ENCODE results near the gene ADARB2.
"Not testable (repeated sequence)": the region's sequence is repeated elsewhere in the genome, so short reads cannot be mapped to it uniquely, and the experiment has no call there.

Gene ADARB2

DNA sequence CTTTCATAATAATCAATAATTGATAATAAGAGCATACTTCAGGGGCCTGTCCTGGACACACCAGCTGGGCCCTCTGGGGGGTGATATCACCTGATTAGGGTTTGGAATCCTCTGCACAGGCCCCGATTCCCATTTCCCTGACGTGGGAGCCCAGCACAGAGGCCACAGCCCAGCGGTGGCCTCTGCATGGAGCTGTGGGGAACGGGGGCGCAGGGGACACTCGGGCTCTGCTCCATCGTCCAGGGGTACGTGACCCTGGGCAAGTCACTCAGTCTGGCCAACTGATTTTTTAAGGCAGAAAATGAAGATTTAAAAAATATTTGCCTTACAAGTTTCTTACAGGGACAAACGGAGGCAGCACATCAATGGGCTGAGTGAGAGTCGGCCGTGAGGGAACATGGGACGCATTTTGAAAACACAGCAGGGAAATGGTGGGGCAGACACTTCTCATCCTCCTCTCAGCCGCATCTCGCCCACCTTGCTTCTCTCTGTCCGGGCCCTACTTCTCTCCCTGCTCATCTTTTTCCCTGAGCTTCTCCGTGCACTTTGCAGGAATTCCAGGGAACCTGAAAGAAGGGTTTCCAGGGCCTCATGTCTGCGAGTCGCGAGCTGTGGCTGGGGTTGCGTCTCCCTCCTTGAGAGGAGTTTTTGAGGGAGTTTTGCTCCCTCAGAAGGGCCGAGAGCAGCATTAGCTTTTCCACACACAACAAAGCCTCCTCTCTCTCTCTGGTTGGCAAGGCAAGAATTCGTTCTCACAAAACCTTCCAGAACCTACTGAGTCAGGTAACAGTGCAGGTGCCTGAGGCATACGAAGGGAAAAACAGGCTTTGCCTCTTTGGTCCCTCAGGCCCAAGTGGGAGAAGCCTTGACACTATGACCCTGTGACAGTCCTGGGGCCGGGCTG lies 369.1 kb downstream of the ADARB2 start:
- DNase-seq = no peak
- intact Hi-C loops (cut with DNase I) = no loop called here

DNA sequence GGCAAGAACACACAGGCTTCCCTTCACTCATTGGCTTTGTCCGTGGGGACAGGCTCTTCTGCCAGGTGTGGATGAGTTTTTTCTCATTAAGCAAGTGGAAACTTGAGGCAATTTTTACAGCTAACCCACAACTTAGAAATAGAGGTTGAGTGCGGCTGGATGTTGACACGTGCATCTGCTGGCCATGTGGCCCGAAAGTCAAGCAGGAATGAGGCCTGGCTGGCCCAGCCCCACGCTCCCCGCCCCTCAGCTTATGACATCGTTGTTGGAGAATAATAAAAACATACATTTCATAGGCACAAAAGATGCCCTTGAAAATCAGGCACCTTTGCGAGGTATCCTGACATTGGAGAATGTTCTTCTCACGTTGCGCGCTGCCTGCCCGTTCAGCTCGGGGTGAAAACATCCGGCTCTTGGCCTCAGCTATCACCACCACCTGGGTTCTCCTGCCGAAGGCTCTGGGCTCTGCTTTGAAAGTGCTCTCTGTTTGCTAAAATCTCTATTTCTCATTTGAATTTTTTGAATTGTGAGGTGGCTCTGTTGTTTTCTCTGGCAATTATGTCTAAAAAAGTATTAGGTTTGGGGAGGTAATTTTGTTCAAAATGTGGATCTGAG lies 370.4 kb downstream of the ADARB2 start:
- intact Hi-C loops (cut with DNase I) = no loop called here
- peak in 2 of 10 donors; percentile 51 to 56 for DNase-seq

DNA sequence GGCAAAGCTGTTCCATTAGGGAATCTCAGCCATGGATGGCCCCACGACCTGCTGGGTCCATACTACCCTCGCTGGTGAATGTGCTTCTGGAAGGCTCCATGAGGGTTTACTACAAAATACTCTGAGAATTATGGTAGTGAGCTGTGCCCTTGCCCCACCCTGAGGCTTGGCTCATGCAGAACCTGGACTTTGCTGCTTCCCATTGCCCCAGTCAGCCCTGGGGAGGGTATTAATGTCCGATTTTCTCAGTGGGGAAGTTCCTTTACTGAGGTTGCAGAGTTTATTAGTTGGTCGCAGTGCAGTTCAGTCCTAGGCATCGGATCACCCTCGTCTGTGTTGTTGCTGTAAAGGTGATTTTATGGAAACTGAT lies 371.0 kb downstream of the ADARB2 start:
- intact Hi-C loops (cut with DNase I) = no loop called here
- DNase-seq = peak in 1 of 10 donors; percentile 55

DNA sequence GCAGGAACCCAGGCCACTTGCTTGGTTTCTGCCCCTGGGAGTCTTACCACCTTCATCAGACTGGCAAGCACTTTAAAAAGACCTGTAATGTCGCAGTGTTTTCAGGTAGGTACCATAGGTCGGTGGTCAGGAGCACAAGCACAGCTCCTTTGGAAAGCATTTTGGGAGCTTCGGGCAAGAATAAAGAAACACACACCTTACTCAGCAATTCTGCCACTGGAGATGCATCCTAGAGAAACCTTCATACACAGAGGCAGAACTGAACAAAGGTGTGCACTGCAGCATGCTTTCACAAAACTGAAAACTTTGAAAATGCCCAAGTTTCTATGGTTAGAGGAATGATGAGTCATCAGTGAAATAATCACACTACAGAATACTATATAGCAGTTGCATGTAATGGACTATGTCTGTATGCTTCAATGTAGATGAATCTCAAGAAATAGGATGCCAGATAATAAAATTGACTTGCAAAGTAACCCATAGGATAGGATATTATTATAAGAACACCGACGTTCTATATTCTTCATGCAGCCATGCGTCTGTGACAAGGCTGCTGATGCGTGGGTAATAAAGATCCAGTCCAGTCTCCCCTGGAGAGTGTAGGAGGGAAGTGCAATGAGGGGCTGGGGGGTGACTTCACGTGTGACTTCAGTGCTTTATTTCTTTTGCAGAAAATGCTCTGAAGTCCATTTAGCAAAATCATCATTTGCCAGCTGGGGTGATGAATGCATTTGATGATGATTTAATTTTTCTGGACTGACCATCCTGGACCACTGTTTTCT lies 371.6 kb downstream of the ADARB2 start:
- intact Hi-C loops (cut with DNase I) = no loop called here
- no peak for DNase-seq

DNA sequence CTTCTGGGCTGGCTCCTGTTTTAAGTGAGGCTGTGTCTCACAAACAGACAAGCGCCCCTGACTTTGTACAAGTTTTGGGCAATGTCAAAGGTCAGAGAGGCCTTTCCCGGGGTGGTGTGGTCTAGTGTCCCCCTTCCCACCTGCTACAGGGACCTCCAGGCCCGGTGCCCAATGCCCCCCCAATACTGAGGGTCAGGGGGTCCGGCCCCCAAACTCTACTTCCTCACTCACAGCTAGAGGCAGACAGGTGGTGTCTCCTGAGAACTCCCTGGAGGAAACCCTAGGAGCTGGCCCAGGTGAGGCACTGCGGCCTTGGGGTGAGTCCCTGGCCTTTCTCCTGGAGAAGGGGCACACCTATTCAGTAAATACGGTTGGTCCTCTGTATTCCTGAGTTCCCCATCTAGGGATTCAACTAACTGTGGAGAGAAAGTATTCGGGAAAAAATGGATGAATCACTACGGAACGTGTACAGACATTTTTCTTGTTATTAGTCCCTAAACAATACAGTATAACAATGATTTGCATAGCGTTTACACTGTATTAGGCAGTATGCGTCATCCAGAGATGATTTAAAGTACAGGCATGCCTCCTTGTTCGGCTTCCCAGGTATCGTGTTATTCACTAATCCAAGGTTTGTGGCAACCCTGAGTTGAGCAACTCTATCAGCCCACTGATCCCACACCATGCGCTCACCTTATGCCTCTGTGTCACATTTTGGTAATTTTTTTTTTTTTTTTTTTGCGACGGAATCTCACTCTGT lies 373.0 kb downstream of the ADARB2 start:
- intact Hi-C loops (cut with DNase I) = no loop called here
- DNase-seq = peak in 2 of 10 donors; percentile 48 to 63

DNA sequence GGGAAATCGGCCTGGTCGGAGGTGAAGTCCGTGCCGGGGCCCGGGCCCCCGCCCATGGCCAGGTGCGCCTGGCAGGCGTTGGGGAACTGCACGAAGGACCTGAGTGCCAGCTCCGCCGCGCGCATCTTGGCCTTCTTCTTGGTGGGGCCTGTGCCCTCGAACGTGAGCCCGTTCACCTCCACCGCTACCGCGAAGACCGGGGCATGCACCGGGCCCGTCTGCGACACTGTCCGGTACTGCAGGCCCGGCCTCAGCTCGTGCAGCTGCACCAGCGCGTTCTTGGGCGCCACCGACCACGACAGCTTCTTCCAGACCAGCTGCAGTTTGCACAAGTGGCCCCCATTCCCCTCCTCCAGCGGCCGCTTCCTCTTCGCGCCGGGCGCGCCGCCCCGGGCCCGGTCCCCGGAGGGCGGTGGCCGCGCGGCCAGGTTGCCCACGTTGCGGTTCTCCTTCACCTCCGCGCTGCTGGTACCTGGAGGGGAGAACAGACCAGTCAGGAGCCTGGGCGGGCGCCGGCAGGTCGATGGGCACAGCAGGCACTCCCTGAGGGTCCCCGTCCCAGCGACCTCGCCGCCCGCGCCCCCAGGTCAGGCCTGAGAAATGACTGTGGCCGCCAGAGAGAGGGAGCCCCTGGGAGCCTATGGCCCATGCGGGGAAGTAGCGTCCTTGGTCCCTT lies 373.7 kb downstream of the ADARB2 start:
- DNase-seq = peak in 2 of 10 donors; percentile 77 to 83
- intact Hi-C loops (cut with DNase I) = no loop called here

DNA sequence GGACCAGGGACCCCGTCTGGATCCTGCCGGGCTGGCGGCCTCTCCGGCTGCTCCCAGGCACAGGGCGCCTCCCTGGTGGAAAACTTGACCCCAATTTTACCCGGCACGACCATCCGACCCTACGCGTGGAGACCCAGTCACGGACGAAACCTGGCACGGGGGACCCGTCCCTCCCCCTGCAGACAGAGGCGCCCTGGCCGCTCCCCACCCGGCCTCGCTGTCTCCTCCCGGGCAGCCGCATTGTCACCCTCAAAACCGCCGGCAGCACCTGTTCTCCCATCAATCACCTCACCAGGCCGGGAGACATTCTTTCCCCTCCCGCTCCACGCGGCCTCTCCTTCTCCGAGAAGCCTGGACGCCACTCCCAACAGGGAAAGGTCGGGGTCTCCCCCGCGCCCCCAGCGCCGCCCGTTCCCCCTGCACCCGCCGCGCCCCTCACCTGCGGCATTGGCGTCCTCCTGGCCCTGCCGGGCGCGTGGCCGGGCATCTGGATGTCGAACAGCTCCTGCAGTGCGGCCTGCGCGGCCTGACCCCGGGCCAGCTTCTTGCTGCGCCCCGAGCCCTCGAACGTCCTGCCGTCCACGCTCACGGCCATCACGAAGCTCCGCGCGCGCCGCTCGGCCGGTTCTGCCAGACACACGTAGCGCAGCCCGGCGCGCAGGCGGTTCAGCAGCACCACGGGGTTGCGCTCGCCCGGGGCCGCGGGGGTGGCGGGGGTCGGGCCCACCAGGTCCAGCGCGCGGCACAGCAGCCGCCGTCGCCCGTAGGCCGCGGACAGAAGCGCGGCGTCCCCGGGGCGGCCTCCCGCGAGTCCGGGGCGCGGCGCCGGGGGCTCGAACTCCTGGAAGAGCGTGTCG lies 374.5 kb downstream of the ADARB2 start:
- peak in 2 of 10 donors; percentile 48 to 79 for DNase-seq
- intact Hi-C loops (cut with DNase I) = no loop called here

DNA sequence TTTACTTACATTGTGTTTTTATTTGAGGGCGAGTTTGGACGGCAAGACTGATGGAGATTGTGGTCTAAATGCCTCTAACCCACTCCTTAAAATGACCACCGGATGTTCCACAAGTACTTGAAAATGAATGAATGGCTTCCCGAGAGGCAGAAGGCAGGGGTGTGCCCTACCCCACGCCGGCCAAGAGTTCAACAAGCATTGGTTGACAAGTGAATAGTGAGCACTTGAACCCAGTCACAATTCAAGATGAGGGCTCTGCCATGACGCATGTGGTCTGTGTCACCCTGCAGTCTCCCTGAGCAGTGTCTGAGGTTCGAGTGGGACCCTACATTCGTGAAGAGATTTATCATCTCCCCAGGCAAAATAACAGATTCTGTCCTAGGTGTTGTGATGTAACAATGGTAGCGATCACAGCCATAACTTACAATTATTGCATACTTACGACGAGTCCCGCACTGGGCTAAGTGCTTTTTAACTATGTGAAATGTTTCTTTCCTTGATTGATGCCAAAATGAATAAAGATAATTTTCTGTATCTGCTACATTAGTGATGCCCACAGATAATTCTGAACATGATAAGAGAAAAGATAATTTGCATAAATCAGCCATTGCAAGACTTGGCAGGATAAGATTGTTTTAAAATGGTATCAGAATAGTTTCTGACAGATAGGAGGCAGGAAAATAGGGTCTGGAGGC lies 375.8 kb downstream of the ADARB2 start:
- intact Hi-C loops (cut with DNase I) = no loop called here
- peak in 1 of 10 donors; percentile 31 for DNase-seq

DNA sequence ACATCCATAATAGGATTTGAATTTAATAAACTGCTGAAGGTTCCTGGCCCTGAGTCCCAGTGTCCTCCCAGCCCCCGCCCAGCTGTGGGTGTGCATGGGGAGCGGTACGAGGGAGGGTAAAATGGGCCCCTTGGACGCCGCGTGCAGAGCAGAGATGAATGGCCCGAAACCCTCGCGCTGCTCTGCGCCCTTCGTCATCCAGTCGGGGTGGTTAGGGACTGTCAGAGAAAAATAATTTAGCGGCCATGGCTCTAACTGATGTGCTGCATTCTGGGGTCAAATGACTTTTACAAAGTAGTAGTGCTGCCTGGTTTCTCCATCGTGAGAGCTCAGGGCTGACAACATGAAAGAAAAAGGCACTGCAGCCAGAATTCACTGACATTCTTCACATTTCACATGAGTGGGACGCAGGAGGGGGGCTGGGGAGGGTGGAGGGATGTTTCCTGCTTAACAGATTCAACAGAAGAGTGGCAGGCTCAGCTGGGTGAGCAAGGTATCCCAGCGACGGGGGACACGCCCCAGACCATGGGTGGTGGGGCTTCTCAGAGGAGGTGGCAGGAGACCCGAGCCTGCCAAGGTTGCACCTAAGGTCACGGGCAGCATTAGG lies 376.7 kb downstream of the ADARB2 start:
- DNase-seq = peak in 2 of 10 donors; percentile 65 to 78
- intact Hi-C loops (cut with DNase I) = no loop called here

DNA sequence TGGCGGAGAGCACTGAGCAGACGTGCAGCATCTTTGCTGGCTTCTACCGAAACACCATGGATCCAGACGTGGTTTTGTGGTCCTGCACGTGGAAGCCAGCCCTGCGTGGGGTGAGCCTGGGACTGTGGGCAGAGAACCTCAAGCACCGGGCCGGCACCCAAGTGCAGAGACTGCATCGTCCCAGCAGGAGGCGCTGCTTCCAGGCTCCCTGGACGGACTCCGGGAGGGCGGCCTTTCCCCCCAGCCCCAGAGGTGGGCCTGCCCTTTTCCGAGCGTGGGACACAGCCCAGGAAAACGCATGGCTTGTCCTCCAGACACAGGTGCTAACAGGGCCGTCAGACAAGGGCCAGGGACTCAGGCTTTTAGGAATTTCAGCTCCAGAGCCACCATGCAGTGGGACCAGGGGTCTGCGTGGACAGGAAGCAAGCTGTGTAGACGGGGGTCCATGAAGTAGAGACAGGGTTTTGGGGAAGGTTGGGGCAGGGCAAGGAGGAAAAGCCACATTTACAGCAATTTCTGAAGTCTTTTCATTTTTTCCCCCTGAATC lies 377.2 kb downstream of the ADARB2 start:
- DNase-seq = peak in 2 of 10 donors; percentile 77 to 84
- intact Hi-C loops (cut with DNase I) = no loop called here

DNA sequence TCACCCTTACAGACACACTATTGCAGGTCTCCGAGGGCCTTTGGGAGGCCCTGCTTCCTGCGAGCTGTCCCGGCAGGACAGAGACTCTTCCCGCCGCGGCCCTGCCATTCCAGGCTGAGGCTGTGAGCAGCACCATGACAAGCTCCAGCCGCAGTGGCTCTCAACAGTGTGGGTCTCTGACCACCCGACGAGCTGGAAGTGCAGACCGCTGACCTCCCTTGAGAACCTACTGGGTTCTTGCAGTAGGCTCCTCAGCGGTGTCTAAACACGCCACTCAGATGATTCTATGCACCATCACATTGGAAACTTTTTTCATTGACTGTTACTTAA lies 377.7 kb downstream of the ADARB2 start:
- intact Hi-C loops (cut with DNase I) = no loop called here
- DNase-seq = peak in 2 of 10 donors; percentile 69 to 80

DNA sequence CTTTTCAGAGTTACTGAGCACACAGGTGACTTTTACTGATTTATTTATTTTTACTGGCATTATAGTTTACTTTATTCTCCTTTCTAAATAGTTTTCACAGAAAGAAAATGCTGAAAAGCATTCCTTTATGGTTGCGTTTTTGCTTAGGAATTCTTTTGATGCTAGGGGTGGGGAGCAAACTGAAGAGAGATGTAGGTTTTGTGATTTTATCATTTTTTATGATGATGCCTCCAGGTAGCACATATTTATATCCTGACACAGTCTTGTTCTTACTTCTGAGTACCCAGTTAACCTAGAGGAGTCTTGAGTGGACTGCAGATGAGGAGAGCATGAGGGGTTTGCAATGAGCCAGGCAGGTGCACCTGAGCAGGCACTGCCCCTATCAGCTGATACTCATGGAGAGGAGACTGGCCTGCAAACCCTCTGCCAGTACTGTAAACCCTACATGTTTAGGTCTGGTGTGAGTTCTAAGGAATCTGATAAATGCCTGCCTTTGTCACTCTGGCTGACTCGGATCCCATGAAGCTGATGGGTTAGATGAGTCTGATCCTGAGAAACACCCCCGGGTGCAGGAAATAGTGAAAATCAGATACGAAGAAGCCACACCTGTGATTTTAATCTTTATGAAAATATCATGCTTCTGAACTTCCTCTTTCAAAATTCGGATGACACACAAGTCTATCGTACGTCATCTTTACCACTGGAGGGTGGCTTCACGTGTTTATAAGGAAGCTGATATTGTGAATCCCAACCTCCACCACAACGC lies 378.3 kb downstream of the ADARB2 start:
- DNase-seq = no peak
- intact Hi-C loops (cut with DNase I) = no loop called here

DNA sequence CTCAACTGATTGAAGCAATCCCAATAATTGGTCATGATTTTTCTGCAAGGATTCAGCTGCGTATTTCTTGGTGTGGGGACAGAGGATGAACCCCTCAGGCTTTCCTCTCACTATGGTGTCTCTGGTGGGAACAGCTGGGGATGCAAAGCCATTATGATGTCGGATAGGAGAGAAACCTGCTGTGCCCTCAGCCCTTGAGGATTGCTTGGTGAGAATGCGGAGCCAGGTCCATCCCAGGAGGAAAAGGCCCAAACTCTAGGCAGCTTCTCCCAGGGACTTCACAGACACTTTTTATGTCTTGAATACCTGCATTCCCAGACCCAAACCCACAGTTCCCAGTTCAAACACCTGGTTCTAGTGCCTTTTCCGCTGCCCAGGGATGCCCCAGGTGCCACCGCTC lies 379.2 kb downstream of the ADARB2 start:
- no peak for DNase-seq
- intact Hi-C loops (cut with DNase I) = no loop called here

DNA sequence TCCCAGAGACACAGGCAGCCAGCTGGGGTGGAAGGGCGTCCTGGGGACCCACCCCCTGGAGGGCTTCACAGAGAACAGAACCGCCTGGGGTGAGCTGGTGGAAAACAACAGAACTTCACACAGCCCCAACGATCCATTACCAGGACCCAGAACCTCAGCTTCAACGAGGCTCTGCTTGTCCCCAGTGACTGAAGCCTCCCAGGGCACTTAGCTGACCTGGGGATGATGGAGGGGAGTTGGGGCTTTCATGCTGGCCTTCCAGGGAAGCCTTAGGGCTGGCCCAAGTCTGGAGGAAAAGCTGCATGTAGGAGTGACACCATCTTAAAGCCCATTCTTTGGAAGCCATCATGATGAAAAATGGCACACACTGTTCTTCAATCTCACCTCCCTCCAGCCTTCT lies 381.0 kb downstream of the ADARB2 start:
- DNase-seq = peak in 1 of 10 donors; percentile 50
- intact Hi-C loops (cut with DNase I) = no loop called here

DNA sequence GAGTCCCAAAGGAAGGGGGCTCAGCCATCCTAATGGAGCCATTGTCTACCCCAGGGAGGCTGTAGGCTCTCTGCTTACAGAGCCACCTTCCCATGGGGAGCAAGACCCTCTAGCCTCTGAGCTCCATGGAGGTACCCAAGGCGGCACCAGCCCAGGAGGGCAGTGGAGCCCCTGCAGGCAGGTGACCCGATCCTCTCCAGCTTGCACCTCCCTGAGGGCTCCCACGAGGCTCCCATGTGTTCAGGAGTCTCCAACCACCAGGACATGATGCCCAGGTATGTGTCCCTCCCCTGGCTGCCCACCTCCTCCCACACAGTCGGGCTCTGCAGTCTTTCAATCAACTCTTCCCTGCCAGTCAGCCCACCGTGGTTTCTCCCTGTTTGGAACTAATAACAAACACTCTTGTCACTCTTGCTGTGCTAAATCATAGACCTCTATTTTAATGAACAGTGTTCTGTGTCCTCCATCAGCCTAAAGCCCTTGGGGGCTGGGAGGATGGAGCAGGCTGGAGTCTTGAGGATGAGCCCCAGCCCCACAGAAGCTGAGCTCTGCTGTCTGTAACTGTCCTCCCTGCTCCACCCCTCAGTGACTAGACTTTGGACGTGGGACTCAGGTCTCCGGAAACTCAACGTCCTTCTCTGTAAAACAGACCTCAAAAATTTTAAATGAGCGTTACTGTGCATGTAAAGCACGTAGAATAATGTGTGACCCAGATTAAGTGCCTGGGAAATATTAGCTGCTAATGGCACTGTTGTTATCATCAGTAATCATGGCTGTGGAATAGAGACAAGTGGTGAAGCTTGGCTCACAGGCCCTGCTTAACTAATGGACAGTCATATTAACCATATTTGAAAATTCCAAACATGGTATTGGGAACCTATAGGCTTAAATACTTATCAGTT lies 382.3 kb downstream of the ADARB2 start:
- intact Hi-C loops (cut with DNase I) = no loop called here

DNA sequence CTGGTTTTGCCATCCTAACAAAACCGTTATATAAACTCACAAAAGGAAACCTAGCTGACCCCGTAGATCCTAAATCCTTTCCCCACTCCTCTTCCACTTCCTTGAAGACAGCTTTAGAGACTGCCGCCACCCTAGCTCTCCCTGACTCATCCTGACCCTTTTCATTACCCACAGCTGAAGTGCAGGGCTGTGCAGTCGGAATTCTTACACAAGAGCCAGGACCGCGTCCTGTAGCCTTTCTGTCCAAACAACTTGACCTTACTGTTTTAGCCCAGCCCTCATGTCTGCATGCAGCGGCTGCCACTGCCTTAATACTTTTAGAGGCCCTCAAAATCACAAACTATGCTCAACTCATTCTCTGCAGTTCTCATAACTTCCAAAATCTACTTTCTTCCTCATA lies 385.0 kb downstream of the ADARB2 start:
- DNase-seq = peak in 1 of 10 donors; percentile 10
- intact Hi-C loops (cut with DNase I) = not testable (repeated sequence)

More for the DNA sequence above, 382.3 kb downstream of the ADARB2 start:
- peak in 2 of 10 donors; percentile 28 to 46 for DNase-seq

Measured in posterior cingulate gyrus (tissue), 11 donors.